ENCODE measurements around the gene CCDC196.
"Not testable (repeated sequence)": the region's sequence is repeated elsewhere in the genome, so short reads cannot be mapped to it uniquely, and the experiment has no call there.

CCDC196 gene

DNA sequence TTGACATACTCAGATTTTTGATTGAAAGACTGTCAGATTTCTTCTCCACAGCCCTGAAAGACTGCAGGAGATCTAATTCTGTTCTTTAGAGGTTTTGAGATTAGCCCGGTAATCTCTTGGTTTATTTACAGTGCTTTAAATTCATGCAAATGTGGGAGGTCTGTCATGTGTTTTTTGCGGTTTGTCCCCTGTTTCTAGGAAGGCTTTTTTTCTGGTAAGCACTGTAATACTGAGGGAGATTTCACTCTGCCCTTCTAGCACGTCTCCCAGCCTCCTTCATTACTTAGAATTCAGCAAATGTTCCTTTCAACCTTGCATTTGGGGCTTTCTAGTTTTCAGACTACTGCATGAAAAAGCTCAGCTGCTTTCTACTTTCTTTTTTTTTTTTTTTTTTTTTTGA lies 52.9 kb downstream of the CCDC196 start:
- no peak overlapping the region for H3K27ac ChIP-seq (ENCODE audit: low read length)
- H4K20me1 ChIP-seq (ENCODE audit: insufficient read depth, low read length): peaks cover 16% of the 10 kb centered on the region; the same call in 1 of the 2 replicates
- peaks cover 93% of the 10 kb centered on the region for H3K79me2 ChIP-seq (ENCODE audit: low read length)

DNA sequence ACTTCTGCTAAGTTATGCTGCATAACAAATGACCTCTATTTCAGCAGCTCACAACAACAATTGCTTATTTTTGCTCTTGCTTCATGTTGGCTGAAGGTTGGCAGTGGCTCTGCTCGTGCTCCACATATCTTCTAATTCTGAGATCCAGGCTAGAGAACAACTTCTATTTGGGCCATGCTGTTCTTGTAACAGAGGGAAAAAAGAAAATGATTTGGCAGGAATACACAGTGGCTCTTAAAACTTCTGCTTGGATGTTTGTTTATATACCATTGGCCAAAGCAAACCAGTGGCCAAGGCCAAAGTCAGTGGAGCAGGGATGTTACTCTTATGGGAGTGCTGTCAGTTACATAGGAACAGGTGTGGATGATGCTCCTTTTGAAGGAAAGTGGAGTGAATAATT lies 53.9 kb downstream of the CCDC196 start:
- Histone ChIP-seq H3K4me1 (ENCODE audit: low read length) (0 out of 2 replicates have a peak, but pooled peaks cover 3% of the 10 kb centered on the region), H3K36me3 (replicated peaks; ENCODE audit: low read depth, low read length) (no peaks in the 10 kb centered on the region), H2AFZ (ENCODE audit: low read depth, low read length) (no peak overlapping the region), H4K20me1 (ENCODE audit: insufficient read depth, low read length) (peaks cover 16% of the 10 kb centered on the region; the same call in 1 of the 2 replicates), H3K27me3 (ENCODE audit: low read depth, low read length) (no peaks in the 10 kb centered on the region), H3K9me3 (ENCODE audit: insufficient read depth, low read length) (no peaks in the 10 kb centered on the region), H3K4me3 (ENCODE audit: low read length) (no peak overlapping the region), H3K4me2 (ENCODE audit: low read length) (no peak overlapping the region), H3K79me2 (ENCODE audit: low read length) (peaks cover 83% of the 10 kb centered on the region), H3K27ac (ENCODE audit: low read length) (no peak overlapping the region), H3K9ac (ENCODE audit: low read length) (no peak overlapping the region)
- no peak for TF ChIP-seq EZH2phosphoT487 (IDR thresholded peaks at IDR 0.05; ENCODE audit: low read depth)
- TF ChIP-seq, protein P1, sequence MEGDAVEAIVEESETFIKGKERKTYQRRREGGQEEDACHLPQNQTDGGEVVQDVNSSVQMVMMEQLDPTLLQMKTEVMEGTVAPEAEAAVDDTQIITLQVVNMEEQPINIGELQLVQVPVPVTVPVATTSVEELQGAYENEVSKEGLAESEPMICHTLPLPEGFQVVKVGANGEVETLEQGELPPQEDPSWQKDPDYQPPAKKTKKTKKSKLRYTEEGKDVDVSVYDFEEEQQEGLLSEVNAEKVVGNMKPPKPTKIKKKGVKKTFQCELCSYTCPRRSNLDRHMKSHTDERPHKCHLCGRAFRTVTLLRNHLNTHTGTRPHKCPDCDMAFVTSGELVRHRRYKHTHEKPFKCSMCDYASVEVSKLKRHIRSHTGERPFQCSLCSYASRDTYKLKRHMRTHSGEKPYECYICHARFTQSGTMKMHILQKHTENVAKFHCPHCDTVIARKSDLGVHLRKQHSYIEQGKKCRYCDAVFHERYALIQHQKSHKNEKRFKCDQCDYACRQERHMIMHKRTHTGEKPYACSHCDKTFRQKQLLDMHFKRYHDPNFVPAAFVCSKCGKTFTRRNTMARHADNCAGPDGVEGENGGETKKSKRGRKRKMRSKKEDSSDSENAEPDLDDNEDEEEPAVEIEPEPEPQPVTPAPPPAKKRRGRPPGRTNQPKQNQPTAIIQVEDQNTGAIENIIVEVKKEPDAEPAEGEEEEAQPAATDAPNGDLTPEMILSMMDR (IDR thresholded peaks at IDR 0.05; ENCODE audit: low read depth, low read length): no peak

More for the DNA sequence above, 52.9 kb downstream of the CCDC196 start:
- Histone ChIP-seq H3K27me3 (ENCODE audit: low read depth, low read length) (no peaks in the 10 kb centered on the region), H3K4me2 (ENCODE audit: low read length) (no peak overlapping the region), H2AFZ (ENCODE audit: low read depth, low read length) (no peak overlapping the region), H3K4me3 (ENCODE audit: low read length) (no peak overlapping the region), H3K4me1 (ENCODE audit: low read length) (0 out of 2 replicates have a peak, but pooled peaks cover 3% of the 10 kb centered on the region), H3K9me3 (ENCODE audit: insufficient read depth, low read length) (no peaks in the 10 kb centered on the region), H3K36me3 (replicated peaks; ENCODE audit: low read depth, low read length) (no peaks in the 10 kb centered on the region), H3K9ac (ENCODE audit: low read length) (no peak overlapping the region)
- TF ChIP-seq EZH2phosphoT487 (IDR thresholded peaks at IDR 0.05; ENCODE audit: low read depth): no peak
- TF ChIP-seq, protein P1 (IDR thresholded peaks at IDR 0.05; ENCODE audit: low read depth, low read length): no peak

DNA sequence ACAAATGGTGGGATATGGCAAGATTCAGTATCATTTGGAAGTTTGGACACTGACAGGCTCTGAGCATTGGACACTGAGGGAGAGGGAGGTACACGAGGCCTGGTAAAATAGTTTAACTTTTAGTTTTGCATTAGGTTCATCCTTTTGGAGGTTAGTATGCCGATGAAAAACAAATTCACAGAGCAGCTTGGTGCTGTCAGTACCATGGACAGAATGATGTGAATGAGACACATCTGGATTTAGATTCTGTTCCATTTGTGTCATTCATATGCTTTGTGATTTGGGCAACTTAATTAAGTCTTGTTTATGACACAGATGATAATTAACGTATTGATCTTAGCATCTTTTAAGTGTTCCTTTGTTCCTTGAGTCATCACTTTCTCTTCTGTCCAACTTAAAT lies 55.5 kb downstream of the CCDC196 start:
- TF ChIP-seq, protein P1 (IDR thresholded peaks at IDR 0.05; ENCODE audit: low read depth, low read length): no peak
- no peak for TF ChIP-seq EZH2phosphoT487 (IDR thresholded peaks at IDR 0.05; ENCODE audit: low read depth)
- H3K36me3 ChIP-seq (replicated peaks; ENCODE audit: low read depth, low read length): no peaks in the 10 kb centered on the region
- no peak overlapping the region for H3K4me3 ChIP-seq (ENCODE audit: low read length)
- H3K4me1 ChIP-seq (ENCODE audit: low read length): 0 out of 2 replicates have a peak, but pooled peaks cover 3% of the 10 kb centered on the region
- H3K4me2 ChIP-seq (ENCODE audit: low read length): no peak overlapping the region
- H3K27me3 ChIP-seq (ENCODE audit: low read depth, low read length): no peaks in the 10 kb centered on the region
- H3K27ac ChIP-seq (ENCODE audit: low read length): no peak overlapping the region
- no peak overlapping the region for H2AFZ ChIP-seq (ENCODE audit: low read depth, low read length)
- peaks cover 16% of the 10 kb centered on the region; the same call in 1 of the 2 replicates for H4K20me1 ChIP-seq (ENCODE audit: insufficient read depth, low read length)
- H3K9me3 ChIP-seq (ENCODE audit: insufficient read depth, low read length): no peaks in the 10 kb centered on the region
- no peak overlapping the region for H3K9ac ChIP-seq (ENCODE audit: low read length)
- H3K79me2 ChIP-seq (ENCODE audit: low read length): peaks cover 70% of the 10 kb centered on the region

DNA sequence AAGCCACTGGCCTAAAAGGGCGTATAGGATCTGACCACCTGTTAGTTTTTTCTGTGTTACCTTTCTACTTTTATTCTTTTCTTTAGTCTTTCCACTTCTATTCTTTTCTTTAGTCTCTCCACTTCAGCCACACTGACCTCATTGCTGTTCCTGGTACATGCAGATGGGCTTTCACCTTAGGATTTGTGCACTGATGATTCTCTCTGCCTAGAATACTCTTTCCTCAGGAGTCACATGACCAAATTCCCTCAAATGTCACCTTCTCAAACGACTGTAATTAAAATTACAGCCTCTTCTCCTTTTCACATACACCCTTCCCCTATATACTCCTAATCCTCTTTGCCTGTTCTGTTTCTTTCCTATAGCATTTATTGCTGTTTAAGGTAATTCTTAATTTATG lies 57.8 kb downstream of the CCDC196 start:
- no peak overlapping the region for H3K9ac ChIP-seq (ENCODE audit: low read length)
- no peaks in the 10 kb centered on the region for H3K36me3 ChIP-seq (replicated peaks; ENCODE audit: low read depth, low read length)

DNA sequence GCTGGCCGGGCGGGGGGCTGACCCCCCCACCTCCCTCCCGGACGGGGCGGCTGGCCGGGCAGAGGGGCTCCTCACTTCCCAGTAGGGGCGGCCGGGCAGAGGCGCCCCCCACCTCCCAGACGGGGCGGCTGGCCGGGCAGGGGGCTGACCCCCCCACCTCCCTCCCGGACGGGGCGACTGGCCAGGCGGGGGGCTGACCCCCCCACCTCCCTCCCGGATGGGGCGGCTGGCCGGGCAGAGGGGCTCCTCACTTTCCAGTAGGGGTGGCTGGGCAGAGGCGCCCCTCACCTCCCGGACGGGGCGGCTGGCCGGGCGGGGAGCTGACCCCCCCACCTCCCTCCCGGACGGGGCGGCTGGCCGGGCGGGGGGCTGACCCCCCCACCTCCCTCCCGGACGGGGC lies 59.0 kb downstream of the CCDC196 start:
- not testable (repeated sequence) for H3K4me3 ChIP-seq (ENCODE audit: low read length); H3K9ac ChIP-seq (ENCODE audit: low read length); H3K36me3 ChIP-seq (replicated peaks; ENCODE audit: low read depth, low read length); H4K20me1 ChIP-seq (ENCODE audit: insufficient read depth, low read length); H2AFZ ChIP-seq (ENCODE audit: low read depth, low read length); H3K27ac ChIP-seq (ENCODE audit: low read length); H3K4me2 ChIP-seq (ENCODE audit: low read length); H3K27me3 ChIP-seq (ENCODE audit: low read depth, low read length); H3K4me1 ChIP-seq (ENCODE audit: low read length); H3K9me3 ChIP-seq (ENCODE audit: insufficient read depth, low read length)
- H3K79me2 ChIP-seq (ENCODE audit: low read length): peaks cover 38% of the 10 kb centered on the region

More for the DNA sequence above, 57.8 kb downstream of the CCDC196 start:
- no peak overlapping the region for H2AFZ ChIP-seq (ENCODE audit: low read depth, low read length)
- H4K20me1 ChIP-seq (ENCODE audit: insufficient read depth, low read length): peaks cover 16% of the 10 kb centered on the region; the same call in 1 of the 2 replicates
- H3K4me2 ChIP-seq (ENCODE audit: low read length): no peak overlapping the region
- 0 out of 2 replicates have a peak, but pooled peaks cover under 1% of the 10 kb centered on the region for H3K4me1 ChIP-seq (ENCODE audit: low read length)
- no peak overlapping the region for H3K4me3 ChIP-seq (ENCODE audit: low read length)
- no peaks in the 10 kb centered on the region for H3K9me3 ChIP-seq (ENCODE audit: insufficient read depth, low read length)
- peaks cover 47% of the 10 kb centered on the region for H3K79me2 ChIP-seq (ENCODE audit: low read length)
- TF ChIP-seq, protein P1 (IDR thresholded peaks at IDR 0.05; ENCODE audit: low read depth, low read length): no peak
- TF ChIP-seq EZH2phosphoT487 (IDR thresholded peaks at IDR 0.05; ENCODE audit: low read depth): no peak
- no peak overlapping the region for H3K27ac ChIP-seq (ENCODE audit: low read length)
- H3K27me3 ChIP-seq (ENCODE audit: low read depth, low read length): no peaks in the 10 kb centered on the region

DNA sequence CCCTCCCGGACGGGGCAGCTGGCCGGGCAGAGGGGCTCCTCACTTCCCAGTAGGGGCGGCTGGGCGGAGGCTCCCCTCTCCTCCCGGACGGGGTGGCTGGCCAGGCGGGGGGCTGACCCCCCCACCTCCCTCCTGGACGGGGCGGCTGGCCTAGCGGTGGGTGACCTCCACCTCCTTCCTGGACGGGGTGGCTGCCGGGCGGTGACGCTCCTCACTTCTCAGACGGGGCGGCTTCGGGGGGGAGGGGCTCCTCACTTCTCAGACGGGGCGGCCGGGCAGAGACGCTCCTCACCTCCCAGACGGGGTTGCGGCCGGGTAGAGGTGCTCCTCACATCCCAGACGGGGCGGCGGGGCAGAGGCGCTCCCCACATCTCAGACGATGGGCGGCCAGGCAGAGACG lies 59.6 kb downstream of the CCDC196 start:
- not testable (repeated sequence) for H3K27ac ChIP-seq (ENCODE audit: low read length); H3K4me1 ChIP-seq (ENCODE audit: low read length)
- peaks cover 33% of the 10 kb centered on the region for H3K79me2 ChIP-seq (ENCODE audit: low read length)

More for the DNA sequence above, 59.6 kb downstream of the CCDC196 start:
- H3K9me3 ChIP-seq (ENCODE audit: insufficient read depth, low read length); H2AFZ ChIP-seq (ENCODE audit: low read depth, low read length); H3K27me3 ChIP-seq (ENCODE audit: low read depth, low read length); H3K4me2 ChIP-seq (ENCODE audit: low read length); H3K9ac ChIP-seq (ENCODE audit: low read length); H4K20me1 ChIP-seq (ENCODE audit: insufficient read depth, low read length); H3K36me3 ChIP-seq (replicated peaks; ENCODE audit: low read depth, low read length); H3K4me3 ChIP-seq (ENCODE audit: low read length): not testable (repeated sequence)

Measured in OCI-LY3 (cell line).